Posterior vena cava (tissue), 2 donors: ENCODE measurements around the gene LRRC56. TPM values are rescaled to one million over a fixed set of nuclear protein-coding genes. Genes with fewer than 3 reads are reported as not detected.

ENCODE experiments used
- DNase-seq: peaks from one replicate; pipeline ENCODE4 v3.0.0-alpha.2; 2020; ENCODE audit warnings: low spot score
- intact Hi-C, 2 donors: fragments of 100-400 bp; cut with DNase I; formaldehyde crosslinking; loops; one replicate each; pipeline versions ENCODE4 v1.14.1 to v1.14.2; 2022 to 2023
- total RNA-seq, 2 donors: library from RNA; stranded (reverse); fragmentation: NEBNext Ultra II Directional; extraction: Animal tissue kit (Norgen Biotek cat#: 25700); gene quantifications; one replicate each; pipeline ENCODE4 v1.2.1, GENCODE V29; 2021
- donor health status: DM: yes; HTN: yes; CAD: no.
- donor health status: DM: yes; HTN: yes; CAD: no.

The LRRC56 gene
- total RNA-seq, 2 donors from 2014 or later, result 0.43 to 0.56 TPM

DNA sequence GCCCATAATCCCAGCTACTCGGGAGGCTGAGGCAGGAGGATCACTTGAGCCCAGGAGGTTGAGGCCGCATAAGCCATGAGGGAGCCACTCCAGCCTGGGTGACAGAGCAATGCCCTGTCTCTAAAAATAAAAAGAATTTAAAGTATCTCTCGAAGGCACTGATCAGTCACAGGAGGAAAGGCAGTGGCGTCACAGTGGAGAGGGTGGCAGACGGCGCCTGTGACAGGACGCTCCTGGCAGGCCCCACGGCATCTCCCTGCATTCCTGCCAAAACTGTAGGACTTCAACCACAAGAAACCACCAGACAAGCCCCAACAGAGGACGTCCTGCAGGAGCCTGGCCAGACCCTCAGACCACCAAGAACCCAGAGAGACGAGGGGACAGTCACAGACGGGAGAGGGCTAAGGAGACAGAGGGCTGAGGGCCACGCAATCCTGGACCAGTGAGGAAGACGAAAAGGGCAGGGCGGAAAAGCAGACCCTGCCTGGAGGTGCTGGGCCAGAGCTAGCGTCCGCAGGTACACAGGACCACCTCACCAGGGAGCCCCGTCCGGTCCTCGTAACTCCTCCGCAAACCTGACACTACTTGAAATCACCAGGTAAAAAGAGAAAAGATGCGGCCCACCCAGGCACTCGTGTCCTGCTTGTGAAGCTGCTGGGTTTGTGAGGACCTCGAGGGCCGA lies 36.2 kb upstream of the LRRC56 start:
- intact Hi-C loops, result loop anchor here in 1 of 2 donors (5.0 kb wide), 1 partner anchor 204 kb away; the partner anchor contains the start of gene IFITM5

DNA sequence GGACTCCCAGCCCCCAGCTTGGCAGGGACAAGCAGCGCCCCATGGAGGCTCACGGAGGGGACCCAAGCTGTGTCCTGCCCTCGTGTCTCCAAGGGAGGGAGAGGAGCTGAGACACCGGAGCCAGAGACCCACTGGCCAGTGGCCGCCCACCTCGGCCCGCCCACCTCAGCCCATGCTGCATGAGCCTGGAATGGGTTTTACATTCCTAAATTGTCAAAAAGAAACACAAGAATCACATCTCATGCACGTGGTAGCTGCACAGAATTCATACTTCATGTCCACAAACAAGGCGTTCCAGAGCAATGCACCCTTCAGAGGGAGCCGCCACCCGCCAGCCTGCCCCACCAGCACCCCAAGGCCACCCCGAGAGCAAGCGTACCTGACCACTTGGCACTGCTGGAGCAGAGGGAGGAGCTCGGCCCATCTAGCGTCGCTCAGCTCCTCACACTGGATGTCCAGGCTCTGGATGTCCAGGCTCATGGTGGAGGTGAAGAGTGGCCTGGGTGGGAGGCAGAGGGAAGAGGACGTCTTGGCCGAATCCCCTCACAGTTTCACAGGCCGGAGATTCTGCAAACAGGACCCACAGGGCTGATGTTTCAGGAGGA lies 35.5 kb upstream of the LRRC56 start:
- intact Hi-C loops, result loop anchor here in 1 of 2 donors (5.0 kb wide), 1 partner anchor 204 kb away; the partner anchor contains the start of gene IFITM5
- DNase-seq, result peak; percentile 70

More for the DNA sequence above, 36.2 kb upstream of the LRRC56 start:
- peak; percentile 77 for DNase-seq

DNA sequence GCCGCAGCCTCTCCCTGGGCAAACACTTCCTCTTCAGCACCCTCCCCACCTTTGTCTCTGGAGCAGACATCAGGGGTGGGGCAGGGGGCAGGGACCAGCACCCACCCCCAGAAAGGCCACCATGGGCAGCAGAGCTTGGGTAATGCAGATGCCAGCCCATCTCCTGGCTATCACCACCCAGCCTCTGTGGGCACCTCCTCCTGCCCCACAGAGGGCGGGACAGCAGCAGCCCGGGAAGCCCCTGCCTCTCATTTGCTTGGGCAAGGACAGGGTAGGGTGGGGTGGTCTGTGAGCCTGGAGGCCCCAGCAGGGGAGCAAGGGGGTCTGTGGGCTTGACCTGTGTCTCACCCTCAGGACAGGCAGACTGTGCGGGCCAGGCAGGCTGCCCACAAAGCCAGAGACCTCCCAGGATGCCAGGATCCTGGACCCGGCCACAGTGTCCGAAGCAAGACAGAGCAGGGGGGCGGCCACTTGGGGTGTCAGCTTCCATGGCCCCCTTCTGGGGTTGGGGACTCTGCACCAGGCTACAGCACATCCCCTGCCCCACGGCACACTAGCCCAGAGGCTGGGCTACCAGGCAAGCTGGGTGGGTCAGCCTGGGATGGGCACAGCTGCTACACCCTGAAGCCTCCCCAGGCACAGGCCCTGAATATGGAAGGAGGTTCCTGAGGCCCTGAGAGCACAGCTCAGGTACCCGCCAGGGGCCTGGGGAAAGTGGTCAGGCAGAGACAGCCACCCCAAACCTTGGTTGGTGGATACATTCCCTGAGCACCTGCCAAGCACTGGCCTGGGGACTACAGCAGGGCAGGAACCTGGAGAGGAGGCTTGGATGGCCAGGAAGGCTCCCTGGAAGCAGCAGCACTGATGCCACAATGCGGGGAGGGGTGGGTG lies 34.8 kb upstream of the LRRC56 start:
- intact Hi-C loops, result loop anchor here in 1 of 2 donors (5.0 kb wide), 1 partner anchor 205 kb away; the partner anchor contains the start of gene IFITM5
- peak; percentile 73 for DNase-seq

DNA sequence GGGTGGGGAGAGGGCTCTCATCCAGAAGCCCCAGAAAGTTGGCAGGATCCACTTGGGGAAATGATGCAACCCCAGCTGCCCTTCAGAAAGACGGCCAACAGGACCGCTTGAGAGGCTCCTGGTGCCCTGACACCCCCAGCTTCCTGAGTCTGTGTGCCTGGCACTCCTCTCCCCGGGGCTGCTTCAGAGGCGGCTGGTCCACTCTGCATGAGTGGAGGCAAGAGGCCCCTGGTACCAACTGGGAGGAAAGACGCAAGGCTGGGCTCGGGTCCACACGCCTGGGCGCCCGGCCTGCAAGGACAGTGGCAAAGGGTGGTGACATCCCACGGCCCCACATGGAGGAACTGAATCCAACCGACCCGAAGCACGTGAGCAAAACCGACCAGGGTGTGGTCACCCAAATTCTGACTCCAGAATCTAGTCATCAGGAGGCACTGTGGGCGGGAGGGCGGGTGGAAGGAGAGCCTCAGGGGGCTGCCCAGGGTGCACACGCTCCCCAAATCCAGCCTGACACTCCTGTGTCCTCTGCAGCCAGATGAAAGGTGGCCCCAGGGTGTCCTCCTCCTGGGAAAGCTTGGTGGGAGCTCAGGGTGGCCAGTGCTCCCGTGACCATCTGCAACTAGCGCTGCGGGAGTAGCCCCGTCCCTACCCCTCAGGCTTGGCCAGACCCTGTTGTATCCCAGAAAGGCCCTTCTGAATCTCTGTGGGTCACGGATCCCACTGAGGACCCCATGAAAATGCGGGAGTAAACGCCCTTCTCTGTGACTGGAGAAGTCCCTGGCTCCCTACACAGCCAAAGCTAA lies 33.9 kb upstream of the LRRC56 start:
- intact Hi-C loops, result loop anchor here in 1 of 2 donors (5.0 kb wide), 1 partner anchor 206 kb away; the partner anchor contains the start of gene IFITM5
- peak; percentile 89 for DNase-seq

DNA sequence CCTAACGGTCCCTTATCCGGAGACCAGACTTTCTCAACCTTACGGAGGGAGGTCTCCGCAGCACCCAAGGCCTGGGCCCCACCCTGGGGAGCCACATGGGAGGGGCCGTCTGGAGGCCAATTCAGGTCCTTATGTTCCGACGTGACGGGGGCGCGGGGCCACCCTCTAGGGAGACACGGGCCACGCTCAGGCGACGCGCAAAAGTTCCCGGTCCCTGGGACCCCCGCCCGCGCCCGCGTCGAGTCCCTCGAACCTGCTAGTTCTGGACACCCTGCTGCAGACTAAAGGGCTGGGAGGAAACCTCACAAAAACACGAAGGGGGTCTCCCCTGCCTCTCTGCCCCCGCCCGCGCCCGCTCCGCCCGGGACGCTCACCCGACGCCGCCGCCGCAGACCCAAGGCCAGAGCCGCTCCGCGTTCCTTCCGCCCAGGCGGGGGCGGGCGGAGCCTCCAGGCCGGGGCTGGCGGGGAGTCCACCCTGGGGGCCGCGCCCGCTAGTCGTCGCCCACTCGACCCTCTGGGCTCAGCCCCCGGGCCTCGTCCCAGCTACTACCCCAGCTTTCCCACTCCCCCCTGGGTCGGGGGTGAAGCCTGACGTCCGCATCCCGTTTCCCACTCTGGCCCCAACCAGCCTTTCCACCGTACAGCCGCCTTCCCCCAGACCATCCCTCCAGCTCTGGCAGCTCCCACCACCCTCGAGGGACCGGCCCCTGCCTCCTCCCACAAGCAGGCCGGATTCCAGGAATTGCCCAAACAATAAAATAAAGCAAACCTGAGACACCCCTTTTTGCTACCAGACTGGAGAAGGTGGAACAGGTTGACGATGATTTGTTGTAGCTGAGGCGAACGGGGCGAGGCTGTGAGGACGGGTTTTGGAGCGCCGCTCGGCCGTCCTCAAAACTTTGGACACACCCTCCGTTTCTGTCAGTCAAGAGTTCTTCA lies 33.0 kb upstream of the LRRC56 start:
- intact Hi-C loops, result loop anchor here in 1 of 2 donors (5.0 kb wide), 1 partner anchor 207 kb away; the partner anchor contains the start of gene IFITM5
- DNase-seq, result peak; percentile 85

DNA sequence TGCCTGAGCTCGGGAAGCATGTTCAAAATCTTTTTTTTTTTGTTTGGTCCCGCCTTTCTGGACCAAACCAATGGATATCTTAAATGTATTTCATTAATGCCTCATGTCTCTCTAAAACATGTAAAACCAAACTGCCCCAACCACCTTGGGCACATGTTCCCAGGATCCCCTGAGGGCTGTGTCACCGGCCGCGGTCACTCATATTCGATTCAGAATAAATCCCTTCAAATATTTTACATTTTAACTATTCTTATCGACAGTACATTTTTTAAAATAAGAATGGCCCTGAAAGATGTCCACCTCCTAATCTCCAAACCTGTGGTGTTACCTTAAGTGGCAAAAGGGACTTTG lies 32.4 kb upstream of the LRRC56 start:
- DNase-seq, result no peak
- intact Hi-C loops, result loop anchor here in 1 of 2 donors (5.0 kb wide), 1 partner anchor 208 kb away; the partner anchor contains the start of gene IFITM5

DNA sequence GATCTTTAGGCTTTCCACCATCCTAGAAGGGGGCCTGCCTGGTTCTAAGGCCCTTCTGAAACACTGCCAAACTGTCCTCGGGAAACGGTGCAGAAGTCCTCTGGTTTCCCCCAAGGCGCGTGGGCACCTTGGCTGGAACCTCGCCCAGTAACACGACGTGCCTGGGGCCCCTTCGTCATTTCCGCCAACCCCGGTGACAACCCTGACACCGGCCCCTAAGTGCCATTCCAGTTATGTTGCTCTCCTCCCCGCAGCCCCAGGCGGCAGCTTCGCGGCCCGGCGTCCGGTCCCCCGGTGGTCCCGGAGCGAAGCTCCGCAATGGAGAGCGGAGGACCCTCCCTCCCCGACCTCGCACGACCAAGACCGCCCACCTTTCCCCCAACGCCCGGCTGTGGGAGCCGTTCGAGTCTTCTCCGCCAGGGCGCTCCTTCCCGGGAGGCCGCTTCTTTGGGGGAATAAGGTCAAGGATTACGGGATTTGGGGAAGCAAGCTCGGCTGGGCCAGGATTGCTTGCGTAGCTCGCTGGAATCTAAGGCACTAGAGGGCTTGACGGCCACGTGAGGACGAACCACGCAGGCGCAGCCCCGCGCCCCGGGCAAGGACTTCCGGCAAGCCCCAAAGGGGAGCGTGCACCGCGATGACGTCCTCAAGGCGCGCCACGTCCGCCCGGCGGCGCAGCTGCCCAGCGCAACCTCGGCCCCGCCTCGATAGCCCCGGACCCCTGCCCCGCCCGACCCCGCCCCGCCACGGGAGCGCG lies 30.9 kb upstream of the LRRC56 start:
- intact Hi-C loops, result no loop called here
- DNase-seq, result peak; percentile 100

DNA sequence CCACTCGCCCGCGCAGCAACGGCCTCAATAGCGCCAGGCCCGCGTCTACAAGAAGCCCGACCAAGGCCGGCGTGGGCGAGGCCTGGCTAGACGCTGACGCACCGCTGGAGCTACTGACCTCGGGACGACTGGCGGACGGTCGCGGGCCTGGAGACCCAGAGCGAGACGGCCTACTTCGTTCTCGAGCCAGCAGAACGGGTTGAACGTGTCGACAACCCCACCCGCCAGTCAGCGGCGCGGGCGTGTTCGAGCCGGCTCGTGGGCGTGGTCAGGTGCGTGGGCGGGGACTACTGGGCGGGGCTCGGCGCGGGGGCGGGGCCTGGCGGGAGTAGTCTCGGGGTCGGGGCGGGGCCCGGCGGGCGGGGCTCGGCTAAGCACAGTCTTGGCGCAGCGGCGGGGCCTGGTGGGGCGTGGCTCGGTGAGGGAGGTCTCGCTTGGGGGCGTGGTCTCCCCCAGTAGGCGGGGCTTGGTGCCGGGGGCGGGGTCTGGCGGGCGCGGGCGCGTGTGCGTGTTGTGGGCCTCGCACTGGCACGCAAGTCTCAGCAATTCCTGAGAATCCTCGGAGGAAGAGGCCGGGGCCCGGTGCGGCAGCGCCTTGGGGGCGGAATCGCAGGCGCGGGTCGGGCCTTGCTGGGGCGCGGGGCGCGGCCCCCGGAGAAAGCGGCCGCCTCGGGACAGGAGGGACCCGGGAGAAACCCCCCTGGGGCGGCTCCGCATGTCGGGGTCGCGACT lies 30.2 kb upstream of the LRRC56 start, which contains the start of gene RNH1:
Gene RNH1, minus strand, starts transcription at position 248 of the 732 bp plus-strand sequence. CDS start 5,080 bp downstream, outside the sequence.
- peak; percentile 100 for DNase-seq
- intact Hi-C loops, result no loop called here

DNA sequence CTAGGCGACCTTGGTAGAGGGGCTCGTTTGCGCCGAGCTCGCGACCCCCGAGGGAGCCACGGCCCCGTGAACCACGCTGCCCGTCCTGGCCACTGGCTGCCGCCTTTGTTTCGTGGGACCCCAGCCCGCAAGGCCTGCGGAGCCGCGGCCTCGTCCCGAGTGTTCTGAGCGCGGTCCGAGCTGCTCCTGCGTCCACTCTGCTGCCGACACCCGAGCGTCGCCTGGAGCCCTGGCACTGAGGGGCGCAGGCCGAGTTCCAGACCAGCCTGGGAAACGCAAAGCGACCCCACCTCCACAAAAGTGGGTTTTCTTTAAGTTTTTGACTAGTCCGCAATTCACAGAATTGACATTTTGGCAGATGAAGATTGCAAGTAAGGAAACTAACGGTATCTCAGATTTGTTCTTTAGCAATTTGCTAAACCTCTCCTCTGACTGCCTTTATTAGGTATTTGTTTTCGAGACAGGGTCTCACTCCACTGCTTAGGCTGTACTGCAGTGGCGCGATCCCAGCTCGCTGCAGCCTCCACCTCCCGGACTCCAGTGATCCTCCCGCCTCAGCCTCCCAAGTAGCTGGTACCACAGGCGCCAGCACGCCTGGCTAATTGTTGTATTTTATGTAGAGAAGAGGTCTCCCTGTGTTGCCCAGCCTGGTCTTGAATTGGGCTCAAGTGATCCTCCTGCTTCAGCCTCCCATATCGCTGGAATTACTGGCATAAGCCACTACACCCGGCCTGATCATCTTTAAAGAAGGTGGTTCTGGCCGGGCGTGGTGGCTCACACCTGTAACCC lies 29.4 kb upstream of the LRRC56 start:
- no peak for DNase-seq
- intact Hi-C loops, result no loop called here

DNA sequence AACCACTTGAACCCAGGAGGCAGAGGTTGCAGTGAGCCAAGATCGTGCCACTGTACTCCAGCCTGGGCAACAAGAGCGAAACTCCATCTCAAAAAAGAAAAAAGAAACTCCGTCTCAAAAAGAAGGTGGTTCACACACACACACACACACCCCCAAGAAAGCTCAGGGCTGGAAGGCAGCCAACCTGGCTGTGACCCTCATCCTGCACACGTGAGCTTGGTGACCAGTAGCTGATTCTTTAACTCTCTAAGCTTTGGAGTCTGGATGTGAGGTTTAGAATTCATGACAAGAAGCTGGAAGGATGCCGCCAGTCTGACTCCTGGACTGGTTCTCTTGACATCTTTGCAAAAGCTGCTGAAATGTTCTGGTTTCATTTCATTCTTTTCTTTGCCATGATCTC lies 28.4 kb upstream of the LRRC56 start:
- intact Hi-C loops, result no loop called here
- no peak for DNase-seq

DNA sequence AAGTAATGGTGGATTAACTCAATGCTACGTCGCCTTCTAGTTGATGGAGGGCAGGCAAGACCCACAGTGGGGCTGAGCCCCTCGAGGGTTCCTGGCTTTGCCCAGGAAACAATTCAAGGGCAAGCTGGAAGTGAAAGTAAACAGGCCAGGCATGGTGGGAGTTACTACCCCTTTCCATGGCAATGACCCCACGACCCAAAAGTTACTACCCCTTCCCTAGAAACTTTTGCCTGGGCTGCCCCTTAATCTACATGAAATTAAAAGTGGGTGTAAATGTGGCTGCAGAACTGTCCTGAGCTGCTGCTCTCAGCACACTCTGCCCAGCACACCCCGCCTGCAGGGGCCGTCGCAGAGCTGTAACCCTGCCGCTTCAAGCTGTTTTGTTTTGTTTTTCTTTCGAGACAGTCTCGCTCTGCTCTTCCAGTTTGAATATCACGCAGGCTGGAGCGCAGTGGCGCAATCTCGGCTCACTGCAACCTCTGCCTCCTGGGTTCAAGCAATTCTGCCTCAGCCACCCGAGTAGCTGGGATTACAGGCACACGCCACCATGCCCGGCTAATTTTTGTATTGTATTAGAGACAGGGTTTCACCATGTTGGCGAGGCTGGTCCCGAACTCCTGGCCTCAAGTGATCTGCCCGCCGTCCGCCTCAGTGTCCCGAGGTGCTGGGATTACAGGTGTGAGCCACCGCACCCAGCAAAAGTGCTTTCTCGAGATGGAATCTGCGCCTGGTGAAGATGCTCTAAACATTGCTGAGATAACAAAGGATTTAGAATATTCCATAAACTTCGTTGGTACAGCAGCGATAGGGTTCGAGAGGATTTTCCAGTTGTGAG lies 24.3 kb upstream of the LRRC56 start:
- DNase-seq, result no peak
- intact Hi-C loops, result no loop called here

DNA sequence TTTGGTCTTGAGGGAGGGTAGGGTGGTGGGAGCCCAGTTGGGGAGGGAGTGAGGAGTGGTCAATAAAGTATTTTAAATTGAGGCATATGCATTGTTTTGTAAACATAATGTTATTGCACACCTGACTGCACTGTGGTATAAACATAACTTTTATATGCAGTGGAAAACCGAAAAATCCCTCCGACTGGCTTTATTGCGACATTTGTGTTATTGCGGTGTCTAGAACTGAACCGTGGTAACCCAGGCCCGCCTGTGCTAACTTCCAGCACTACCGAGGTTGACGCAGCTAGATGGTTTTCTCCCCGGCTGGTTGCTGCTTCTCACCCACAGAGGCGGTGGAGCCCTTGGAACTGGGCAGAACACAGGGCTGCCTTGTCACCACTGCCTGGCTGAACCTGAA lies 22.7 kb upstream of the LRRC56 start:
- no peak for DNase-seq
- intact Hi-C loops, result no loop called here

DNA sequence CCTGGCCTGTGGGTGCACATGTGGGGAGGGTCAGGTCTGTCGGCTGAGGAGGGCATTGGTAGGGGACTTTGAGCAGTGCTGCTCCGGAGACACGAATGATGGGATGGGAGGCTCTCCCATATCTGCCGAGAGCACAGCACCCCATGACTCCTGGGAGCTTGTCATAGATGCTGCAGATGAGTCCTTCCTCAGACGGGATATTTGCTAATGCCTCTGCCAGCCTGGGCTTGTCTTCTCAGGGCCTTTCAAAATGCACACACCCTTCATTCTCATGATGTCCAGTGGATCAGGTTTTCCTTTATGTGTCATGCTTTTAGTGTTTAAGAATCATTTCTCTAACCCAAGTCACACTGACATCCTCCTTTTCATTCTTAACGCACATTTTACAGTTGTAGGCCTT lies 22.2 kb upstream of the LRRC56 start:
- intact Hi-C loops, result no loop called here

DNA sequence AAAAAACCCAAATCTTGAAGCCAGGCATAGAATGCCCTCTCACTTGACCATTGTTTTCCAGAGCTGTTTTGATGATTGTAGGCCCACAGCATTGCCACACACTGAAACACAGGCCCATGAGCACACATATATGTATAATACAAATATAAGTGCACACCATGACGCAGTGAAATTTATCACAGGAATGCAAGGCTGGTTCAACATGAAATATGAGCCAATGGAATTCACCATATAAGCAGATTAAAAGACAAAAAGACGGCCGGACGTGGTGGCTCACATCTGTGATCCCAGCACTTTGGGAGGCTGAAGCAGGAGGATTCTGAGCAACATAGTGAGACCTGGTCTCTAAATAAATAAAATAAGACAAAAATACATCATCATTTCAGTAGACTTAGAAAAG lies 20.9 kb upstream of the LRRC56 start:
- no peak for DNase-seq
- intact Hi-C loops, result no loop called here

More for the DNA sequence above, 22.2 kb upstream of the LRRC56 start:
- no peak for DNase-seq
